ENCODE results near the gene UTRN.

UTRN gene

DNA sequence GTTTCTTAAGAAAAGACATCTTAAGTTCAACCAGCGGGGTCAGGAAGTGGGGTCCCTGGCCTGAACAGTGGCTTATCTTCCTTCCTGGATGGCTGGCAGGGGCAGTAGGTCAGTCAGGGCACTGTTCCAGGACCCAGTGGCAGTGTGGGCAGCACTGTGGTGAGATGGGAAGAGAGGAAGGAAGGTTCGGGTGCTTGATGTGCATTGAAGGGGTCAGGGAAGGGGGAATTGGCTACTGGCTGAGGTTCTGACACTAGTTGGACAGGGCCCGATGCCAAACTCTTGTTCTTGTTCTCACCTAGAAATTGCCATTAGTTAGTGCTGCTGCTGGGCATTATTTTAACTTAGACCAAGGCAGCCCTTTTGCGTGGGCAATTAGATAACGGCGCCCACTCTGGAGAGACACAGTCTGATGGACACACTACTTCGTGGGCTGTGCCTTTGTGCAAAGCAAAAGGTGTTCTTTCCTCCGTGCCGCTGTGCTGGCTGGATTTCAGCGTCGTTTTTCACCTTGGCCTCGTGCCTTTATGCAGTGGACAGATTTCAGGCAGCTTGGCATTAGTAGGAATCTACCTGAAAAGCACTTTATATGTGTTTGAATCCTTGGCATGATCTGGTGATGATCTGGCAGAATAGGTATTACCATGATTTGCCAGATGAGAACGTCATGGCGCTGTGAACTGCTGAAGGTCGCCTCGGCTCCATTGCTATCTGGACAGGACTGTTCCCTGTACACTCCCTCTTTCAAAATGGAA lies 30.3 kb downstream of the UTRN start:
- DNase-seq, result no peak

GRCh38 chr6:144315981-144316861 lies 31.1 kb downstream of the UTRN start:
- DNase-seq, result no peak

GRCh38 chr6:144316862-144317195 lies 31.7 kb downstream of the UTRN start:
- DNase-seq, result no peak

DNA sequence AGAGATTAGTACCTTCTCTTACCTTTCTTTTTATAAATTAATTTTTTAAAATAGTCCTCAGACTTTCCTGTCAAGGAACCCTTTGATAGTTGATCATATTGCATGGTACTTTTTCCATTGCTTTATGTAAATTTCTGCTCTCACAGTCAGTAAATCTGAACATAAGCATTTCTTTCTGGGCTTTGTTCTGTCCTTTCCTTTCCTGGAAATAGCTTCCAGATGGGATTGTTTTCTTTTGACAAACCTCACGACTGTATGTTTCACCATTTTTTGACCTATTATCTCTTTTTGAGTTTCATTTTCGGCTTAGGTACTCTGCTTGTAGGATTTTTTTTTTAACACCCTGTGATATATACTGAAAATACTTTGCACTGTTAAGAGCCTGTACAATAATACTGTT lies 32.6 kb downstream of the UTRN start:
- DNase-seq, result no peak

DNA sequence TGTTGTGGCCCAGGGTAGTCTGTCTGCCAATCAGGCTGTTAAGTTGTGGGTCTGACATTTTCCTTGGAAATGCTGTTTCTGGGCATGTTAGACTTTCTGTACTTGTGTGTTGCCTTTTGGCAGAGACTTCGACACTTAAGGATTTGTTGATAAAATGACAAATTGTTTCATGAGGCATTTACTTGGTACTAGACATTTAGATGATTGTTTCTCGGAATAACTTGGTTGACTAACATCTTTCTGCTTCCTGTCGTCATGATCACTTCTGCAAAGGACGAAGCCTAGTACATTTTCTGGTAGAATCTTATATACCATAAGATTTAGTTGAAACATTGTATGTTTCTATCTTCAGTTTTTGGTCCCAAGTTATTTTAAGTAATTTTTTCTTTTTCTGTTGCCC lies 34.1 kb downstream of the UTRN start:
- no peak for DNase-seq

DNA sequence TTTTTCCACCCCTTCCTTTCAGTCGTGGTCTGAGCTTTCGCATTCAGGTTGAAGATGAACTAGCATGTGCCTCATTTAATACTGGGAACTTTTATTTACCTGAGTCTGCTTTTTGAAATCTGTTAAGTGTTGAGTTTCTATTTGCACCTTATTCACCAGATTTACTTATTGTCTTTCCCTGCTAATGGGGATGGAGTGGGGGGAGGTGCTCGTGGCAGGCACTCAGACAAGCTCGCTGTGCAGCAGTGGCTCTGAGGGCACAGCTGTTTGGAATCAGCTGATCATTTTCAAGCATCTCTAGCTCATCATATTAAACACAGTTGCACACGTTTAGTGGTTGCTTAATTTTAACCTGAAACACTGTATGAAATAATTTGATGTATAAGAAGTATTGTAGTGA lies 35.6 kb downstream of the UTRN start:
- DNase-seq, result no peak

DNA sequence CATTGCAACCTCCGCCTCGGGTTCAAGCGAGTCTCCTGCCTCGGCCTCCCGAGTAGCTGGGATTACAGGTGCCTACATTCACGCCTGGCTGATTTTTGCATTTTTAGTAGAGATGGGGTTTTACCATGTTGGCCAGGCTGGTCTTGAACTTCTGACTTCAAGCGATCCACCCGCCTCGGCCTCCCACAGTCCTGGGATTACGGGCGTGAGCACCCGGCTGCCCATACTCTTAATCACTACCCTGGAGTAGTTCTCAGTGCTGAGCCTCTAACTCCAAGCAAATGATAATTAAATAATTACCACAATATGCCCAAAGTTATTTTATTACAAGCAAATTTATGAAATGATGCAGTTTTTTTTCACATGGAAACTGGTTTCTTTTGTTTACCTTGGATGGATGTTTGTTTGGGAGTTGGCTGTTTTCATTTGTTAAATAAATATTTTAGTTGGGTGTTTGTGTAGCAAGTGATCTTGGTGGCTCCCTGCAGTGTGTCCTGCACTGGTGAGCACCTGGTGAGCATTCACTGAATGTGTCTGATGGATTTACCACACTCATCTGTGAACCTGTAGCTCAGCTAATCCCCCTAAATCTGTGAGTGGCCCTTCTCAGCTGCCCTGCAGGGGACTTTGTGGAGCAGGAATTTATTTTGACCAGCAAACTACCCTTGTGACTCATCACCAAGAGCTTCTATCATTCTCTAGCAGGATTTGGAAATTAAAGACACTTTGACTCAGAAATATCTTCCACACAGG lies 36.9 kb downstream of the UTRN start:
- DNase-seq, result no peak

- DNase-seq, result no peak
Observed at GRCh38 chr6:144325232-144325631, 40.1 kb downstream of the UTRN start.

GRCh38 chr6:144326393-144326792 lies 41.3 kb downstream of the UTRN start:
- no peak for DNase-seq

- DNase-seq, result no peak
Observed at GRCh38 chr6:144327081-144327480, 41.9 kb downstream of the UTRN start.

- DNase-seq, result no peak
Observed at GRCh38 chr6:144330017-144330987, 45.2 kb downstream of the UTRN start.

GRCh38 chr6:144331491-144331969 lies 46.4 kb downstream of the UTRN start:
- no peak for DNase-seq

DNA sequence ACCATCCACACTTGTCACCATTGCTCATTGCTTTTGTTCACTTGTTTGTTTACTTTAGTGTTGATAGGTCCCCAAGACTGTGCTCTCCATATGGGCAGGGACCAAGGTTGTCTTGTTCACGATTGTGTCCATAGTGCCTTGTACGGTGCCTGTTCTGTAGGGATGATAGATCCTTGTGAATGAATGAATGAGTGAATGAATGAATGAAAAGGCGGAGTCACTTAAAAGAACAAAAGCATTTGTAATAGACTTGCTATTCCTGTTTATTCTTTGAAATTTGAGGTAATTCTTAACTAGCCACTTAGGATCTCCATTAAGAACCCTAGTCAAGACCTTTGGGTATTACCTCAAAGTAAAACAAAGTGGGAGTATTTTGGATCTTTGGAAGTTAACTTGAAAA lies 47.0 kb downstream of the UTRN start:
- DNase-seq, result no peak

DNA sequence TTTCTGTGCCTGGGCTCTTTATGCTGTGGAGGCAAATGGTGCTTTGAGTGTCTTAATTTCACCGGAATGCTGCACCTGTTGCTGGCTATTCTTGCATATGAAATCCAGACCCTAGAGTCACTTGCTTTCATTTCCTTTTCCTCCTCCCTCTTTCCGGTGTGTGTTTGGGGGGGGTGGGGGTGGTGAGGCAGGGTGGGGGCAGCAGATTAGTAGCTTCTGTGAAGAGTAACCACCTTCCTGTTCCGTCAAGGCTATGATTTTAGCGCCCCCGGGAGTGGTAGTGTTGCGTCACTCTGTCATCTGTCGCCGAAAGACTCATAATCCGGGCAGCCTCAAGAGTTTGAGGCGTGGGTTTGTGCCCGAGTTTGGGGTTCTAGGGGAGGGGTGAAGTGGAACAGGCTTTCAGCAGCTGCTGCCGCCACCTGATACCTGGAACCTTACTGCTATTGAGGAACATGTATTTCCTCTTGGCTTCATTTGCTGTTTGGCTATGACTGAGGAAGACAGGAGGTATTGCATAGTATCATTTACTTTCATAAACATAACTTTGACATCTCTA lies 49.1 kb downstream of the UTRN start:
- no peak for DNase-seq

All from NCI-H1092 (cell line).